GM18505 (cell line): ENCODE data around the gene RAB11FIP3.

Experiments
- ATAC-seq: cut with Tn5 transposase; IDR thresholded peaks from one replicate; pipeline ENCODE4 v1.9.1; 2021; ENCODE audit not compliant: unreplicated experiment
- POLR2A ChIP-seq: IDR thresholded peaks from 4 replicates; pipeline ENCODE4 v1.6.1; 2011; ENCODE audit warnings: borderline replicate concordance; ENCODE audit not compliant: insufficient read depth, insufficient read length; ENCODE audit errors: extremely low read depth

The RAB11FIP3 gene

DNA sequence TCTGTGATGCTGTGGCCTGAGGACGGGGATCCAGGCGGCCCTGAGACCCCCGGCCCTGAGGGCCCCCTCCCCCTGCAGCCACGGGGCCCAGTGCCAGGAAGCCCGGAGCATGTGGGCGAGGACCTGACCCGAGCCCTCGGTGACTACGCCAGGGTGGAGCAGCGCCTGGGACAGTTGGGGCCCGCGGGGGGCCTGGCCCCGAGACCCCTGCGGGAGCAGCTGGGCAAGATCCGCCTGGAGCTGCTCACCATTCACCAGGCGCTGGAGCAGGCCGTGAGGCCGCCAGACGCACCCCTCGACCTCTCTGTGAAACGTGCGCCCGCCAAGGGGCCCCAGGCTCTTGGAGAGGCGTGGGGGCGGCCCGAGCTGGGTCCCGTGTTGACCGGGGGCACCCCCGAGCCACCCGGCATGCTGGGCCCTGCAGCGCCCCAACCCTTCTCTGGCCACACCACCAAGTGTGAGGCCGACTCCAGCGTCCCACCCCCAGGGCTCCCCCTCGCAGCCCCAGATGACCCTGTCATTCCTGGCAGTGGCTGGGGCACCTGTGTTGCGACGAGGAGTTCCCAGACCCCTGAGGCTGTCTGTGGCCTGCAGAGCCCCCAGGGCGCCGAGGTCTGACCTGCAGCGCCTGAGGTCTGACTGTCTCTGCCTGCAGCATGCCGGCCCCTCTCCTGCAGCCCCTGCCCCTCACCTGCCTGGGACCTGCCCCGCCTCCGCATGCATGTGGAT is 139.4 kb downstream of the RAB11FIP3 start:
- no peak for ATAC-seq
- no peak for TF ChIP-seq POLR2A

GRCh38 chr16:565419-566330 is 140.2 kb downstream of the RAB11FIP3 start:
- ATAC-seq: no peak
- no peak for TF ChIP-seq POLR2A

DNA sequence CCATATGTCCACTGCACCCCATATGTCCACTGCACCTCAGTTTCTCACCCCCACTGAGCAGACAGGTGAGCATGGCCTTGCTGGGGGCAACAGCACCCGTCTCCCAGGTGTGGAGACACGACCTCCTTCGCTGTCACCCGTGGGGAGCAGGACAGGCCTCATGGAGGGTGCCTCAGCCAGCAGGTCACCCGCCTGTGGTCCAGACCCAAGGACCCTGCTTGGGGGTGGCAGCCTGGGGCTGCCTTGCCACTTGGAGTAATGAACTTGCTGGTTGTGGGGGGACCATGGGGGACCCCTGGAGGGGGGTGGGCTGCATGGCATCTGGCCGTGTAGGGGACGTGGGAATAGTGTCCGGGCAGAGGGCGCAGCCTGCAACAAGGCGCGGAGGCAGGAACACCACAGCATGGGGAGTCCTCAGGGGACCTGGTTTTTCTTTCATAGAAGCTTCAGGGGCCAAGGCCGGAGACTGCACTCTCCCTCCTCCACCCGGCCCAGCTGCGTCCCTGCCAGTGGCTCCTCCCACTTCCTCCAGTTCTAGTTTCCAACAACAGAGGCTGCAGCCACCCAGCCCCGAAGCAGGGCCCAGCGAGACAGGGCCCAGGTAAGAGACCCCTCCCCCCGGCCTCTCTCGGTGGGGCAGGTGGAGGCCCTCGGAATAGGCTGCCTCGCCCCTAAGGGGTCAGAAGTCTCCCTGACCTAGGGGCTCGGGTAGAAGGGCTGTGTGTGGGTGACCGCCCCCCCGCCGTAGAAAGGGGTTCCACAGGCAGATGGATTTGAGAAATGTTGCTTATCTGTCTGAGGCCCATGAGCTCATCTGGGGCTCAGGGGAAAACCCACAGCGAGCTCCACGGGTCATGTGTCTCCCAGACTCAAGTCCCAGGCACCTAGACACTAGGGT is 141.3 kb downstream of the RAB11FIP3 start, which contains the start of gene NHLRC4:
TSS of gene NHLRC4 (plus strand) at position 531 of the 898 bp plus-strand sequence. CDS start 1,043 bp downstream, outside the sequence.
- ATAC-seq: no peak
- peak; percentile 42 for TF ChIP-seq POLR2A

DNA sequence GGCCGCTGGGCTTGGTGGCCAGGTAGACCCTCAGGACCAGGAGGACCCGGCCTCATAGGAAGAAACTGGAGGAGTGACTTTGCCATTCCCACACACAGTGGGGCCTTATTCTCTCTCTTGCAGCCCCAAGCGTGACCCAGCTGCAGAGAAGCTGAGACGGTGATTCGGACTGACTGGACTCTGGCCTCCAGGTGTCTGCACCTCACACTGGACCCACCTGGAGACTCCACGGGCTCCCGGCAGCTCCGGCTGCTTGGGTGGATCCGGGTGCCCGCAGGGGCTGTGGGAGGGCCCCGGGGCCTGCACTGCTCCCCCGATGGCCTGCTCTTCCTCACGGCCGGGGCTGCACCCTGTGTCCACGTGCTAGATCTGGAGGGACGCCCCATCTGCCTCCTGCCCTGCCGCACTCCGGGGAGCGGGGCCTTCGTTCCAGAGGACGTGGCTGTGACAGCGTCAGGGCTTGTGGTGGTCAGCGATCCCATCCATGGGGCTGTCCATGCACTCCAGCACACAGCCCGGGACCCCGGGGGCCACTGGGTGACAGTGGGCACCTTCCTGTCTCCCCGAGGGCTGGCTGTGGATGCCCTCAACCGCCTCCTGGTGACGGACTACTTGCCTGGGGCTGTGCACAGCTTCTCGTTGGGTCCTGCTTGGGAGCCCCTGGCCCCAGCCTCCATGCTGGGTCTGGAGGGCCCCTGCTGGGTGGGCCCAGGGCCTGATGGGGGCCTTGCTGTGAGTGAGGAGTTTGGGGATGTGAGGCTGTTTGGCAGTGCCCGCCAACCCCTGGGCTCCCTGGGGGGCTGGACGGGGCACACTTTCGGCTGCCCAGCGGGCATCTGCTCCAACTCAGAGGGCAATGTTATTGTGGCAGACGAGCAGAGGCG is 142.2 kb downstream of the RAB11FIP3 start:
- ATAC-seq: no peak
- TF ChIP-seq POLR2A: no peak

GRCh38 chr16:568401-569258 is 143.2 kb downstream of the RAB11FIP3 start:
- no peak for ATAC-seq
- TF ChIP-seq POLR2A: no peak

DNA sequence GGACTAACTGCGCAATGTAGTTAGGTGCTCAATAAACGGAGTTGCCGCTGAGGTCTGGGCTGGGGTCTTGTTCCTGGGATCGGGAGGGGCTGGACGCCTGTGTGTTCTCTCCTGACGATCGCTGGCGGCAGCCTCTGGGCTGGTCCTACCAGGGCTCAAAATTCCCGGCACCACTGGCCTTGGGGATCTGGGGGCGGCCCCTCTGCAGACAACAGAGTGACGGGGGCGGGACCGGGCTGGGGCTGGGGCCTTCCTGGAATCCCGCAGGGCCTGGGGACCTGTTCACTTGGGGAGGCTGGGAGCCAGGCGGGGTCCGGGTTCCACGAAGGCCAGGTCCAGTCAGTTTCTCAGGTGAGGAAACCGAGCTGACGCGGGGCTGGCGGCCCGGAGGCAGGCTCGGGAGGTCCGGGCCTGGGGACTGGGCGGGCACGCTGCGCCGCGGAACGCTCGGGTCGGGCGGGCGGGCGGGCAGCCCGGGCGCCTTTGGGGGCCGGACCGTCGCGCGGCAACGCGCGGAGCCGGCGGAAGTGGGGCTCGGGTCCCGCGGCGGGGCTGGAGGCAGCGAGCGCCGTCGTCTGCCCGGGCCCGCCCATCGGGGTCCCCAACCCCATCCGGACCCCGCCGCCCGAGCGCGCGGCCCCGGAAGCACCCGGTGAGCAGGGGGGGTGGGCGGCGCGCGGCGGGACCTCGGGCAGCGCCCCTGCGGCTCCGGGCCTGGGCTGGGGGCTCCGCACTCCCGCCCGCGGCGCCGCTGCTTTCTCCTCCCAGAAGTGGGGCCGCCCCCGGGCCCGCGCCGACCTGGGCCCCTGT is 144.2 kb downstream of the RAB11FIP3 start, which contains the start of gene PIGQ:
TSS of gene PIGQ (plus strand) at position 524 of the 810 bp plus-strand sequence. CDS start 4,107 bp downstream, outside the sequence.
- ATAC-seq: peak; percentile 59
- peak; percentile 71 for TF ChIP-seq POLR2A
